ENCODE results near the gene EMILIN3. TPM values are rescaled to one million over a fixed set of nuclear protein-coding genes. Genes with fewer than 3 reads are reported as not detected.

The EMILIN3 gene
- total and polyA plus RNA-seq, 2 of the 4 experiments (the other 2 are of a cell fraction): under 0.01 to 0.07 TPM

GRCh38 chr20:41357424-41358163 lies 9.0 kb downstream of the EMILIN3 start:
- Histone ChIP-seq H4K8ac (ENCODE audit: low read depth in 2 of 2, low read length in 2 of 2) (no peak overlapping the region), H2AK5ac (ENCODE audit: low read depth, low read length) (no peak overlapping the region), H3K9me3 (ENCODE audit: control insufficient read depth, insufficient read depth, low read length) (no peaks in the 10 kb centered on the region), H3K14ac (replicated peaks; ENCODE audit: low read depth, low read length) (no peak overlapping the region), H3K9me1 (ENCODE audit: insufficient read depth, low read length) (no peaks in the 10 kb centered on the region), H3K4me2 (ENCODE audit: low read depth, low read length) (no peak overlapping the region), H3K4me3 (ENCODE audit: insufficient read depth, low read depth, low read length) (no peak overlapping the region), H2BK15ac (ENCODE audit: low read depth, low read length) (no peak overlapping the region), H2BK5ac (ENCODE audit: low read depth, low read length, poor library complexity, severe bottlenecking) (no peak overlapping the region), H3K23ac (ENCODE audit: low read depth, low read length) (no peak overlapping the region), H3K18ac (ENCODE audit: low read depth, low read length) (no peak overlapping the region), H4K20me1 (ENCODE audit: insufficient read depth, low read length) (no peaks in the 10 kb centered on the region), H3K4ac (ENCODE audit: low read depth, low read length) (no peak overlapping the region), H2AK9ac (replicated peaks; ENCODE audit: low read depth, low read length, poor library complexity) (no peak overlapping the region), H3K27me3 (ENCODE audit: control insufficient read depth, insufficient read depth, low read length) (no peaks in the 10 kb centered on the region; the same call in 1 of the 2 replicates), H2BK20ac (ENCODE audit: low read depth, low read length) (no peak overlapping the region), H3K4me1 (ENCODE audit: control insufficient read depth, insufficient read depth, low read length) (no peaks in the 10 kb centered on the region), H3K56ac (ENCODE audit: extremely low read depth, insufficient read depth, low read length) (no peak overlapping the region), H4K5ac (ENCODE audit: low read depth, low read length) (no peak overlapping the region), H3K36me3 (ENCODE audit: control insufficient read depth, insufficient read depth, low read length) (no peaks in the 10 kb centered on the region), H4K91ac (ENCODE audit: insufficient read depth, low read depth, low read length) (no peak overlapping the region), H3K27ac (ENCODE audit: insufficient read depth, low read length) (no peak overlapping the region), H2BK120ac (ENCODE audit: low read depth, low read length) (no peak overlapping the region), H3K79me1 (ENCODE audit: low read depth in 1 of 2, low read length in 2 of 2) (no peaks in the 10 kb centered on the region), H3K9ac (ENCODE audit: low read depth, low read length) (no peak overlapping the region), H2AFZ (replicated peaks; ENCODE audit: low read length, poor library complexity) (no peak overlapping the region)
- ATAC-seq (ENCODE audit: low read depth): no peak
- 92% methylated on average over 8 of the region's 11 CpGs; no CpG with 5 or more reads in 1 of the 2 experiments for WGBS, 2 experiments (ENCODE audit: extremely low coverage in 2 of 2, insufficient read length in 1 of 2)
- in situ Hi-C loops (cut with MboI; ENCODE audit: low sequenced_read_pairs) (no loop called here), dilution Hi-C loops (cut with HindIII; ENCODE audit: low sequenced_read_pairs, unreplicated experiment) (no loop called here), intact Hi-C loops (cut with micrococcal nuclease) (no loop called here)
- POLR2A ChIA-PET (ENCODE audit: unreplicated experiment): no interaction called here
- BruUV-seq (replicated peaks): no TSS peak
- no peak for TF ChIP-seq RAD21 (IDR thresholded peaks at IDR 0.05; ENCODE audit: low read length)
- no peak for TF ChIP-seq FOS (IDR thresholded peaks at IDR 0.05; ENCODE audit: low read depth, low read length)
- DNase-seq: no peak
- CTCF ChIA-PET: no interaction called here

Data from IMR-90 (cell line).